ENCODE results near the gene ZNF774.

- TF ChIP-seq, protein P1, sequence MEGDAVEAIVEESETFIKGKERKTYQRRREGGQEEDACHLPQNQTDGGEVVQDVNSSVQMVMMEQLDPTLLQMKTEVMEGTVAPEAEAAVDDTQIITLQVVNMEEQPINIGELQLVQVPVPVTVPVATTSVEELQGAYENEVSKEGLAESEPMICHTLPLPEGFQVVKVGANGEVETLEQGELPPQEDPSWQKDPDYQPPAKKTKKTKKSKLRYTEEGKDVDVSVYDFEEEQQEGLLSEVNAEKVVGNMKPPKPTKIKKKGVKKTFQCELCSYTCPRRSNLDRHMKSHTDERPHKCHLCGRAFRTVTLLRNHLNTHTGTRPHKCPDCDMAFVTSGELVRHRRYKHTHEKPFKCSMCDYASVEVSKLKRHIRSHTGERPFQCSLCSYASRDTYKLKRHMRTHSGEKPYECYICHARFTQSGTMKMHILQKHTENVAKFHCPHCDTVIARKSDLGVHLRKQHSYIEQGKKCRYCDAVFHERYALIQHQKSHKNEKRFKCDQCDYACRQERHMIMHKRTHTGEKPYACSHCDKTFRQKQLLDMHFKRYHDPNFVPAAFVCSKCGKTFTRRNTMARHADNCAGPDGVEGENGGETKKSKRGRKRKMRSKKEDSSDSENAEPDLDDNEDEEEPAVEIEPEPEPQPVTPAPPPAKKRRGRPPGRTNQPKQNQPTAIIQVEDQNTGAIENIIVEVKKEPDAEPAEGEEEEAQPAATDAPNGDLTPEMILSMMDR (IDR thresholded peaks at IDR 0.05; ENCODE audit: insufficient read depth, low read length): no peak
- TF ChIP-seq POLR2AphosphoS5 (IDR thresholded peaks at IDR 0.05; ENCODE audit: low read depth): no peak
- TF ChIP-seq, protein P2, sequence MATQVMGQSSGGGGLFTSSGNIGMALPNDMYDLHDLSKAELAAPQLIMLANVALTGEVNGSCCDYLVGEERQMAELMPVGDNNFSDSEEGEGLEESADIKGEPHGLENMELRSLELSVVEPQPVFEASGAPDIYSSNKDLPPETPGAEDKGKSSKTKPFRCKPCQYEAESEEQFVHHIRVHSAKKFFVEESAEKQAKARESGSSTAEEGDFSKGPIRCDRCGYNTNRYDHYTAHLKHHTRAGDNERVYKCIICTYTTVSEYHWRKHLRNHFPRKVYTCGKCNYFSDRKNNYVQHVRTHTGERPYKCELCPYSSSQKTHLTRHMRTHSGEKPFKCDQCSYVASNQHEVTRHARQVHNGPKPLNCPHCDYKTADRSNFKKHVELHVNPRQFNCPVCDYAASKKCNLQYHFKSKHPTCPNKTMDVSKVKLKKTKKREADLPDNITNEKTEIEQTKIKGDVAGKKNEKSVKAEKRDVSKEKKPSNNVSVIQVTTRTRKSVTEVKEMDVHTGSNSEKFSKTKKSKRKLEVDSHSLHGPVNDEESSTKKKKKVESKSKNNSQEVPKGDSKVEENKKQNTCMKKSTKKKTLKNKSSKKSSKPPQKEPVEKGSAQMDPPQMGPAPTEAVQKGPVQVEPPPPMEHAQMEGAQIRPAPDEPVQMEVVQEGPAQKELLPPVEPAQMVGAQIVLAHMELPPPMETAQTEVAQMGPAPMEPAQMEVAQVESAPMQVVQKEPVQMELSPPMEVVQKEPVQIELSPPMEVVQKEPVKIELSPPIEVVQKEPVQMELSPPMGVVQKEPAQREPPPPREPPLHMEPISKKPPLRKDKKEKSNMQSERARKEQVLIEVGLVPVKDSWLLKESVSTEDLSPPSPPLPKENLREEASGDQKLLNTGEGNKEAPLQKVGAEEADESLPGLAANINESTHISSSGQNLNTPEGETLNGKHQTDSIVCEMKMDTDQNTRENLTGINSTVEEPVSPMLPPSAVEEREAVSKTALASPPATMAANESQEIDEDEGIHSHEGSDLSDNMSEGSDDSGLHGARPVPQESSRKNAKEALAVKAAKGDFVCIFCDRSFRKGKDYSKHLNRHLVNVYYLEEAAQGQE (IDR thresholded peaks at IDR 0.05; ENCODE audit: insufficient replicate concordance, low read depth): no peak
- TF ChIP-seq GABPA (IDR thresholded peaks at IDR 0.05; ENCODE audit: low read depth): no peak
Measured at GRCh38 chr15:90351479-90352106, 491 bp upstream of the ZNF774 start.

Data from HL-60 (cell line).